ENCODE data around the gene ATP6V0E1. TPM values are rescaled to one million over a fixed set of nuclear protein-coding genes. Genes with fewer than 3 reads are reported as not detected.
"Not testable (repeated sequence)": the region's sequence is repeated elsewhere in the genome, so short reads cannot be mapped to it uniquely, and the experiment has no call there.

Gene ATP6V0E1
- total RNA-seq, 2 donors from 2014 or later: 194 to 218 TPM

DNA sequence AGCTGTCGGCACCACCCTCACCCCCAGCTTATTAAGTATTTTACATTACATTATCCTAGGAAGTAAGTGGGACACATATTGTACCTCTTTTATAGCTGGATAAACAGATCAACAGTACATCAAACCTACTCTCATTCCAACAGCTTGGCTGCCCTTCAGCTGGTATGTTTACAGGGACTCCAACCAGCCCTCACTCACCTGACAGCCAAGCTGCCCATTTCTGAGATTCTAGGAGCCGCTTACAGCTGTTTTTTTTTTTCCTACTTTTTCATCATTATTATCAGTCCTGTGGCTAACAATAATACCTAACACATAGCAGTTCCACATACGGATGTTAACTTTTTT lies 59.2 kb downstream of the ATP6V0E1 start:
- TF ChIP-seq, protein P1, sequence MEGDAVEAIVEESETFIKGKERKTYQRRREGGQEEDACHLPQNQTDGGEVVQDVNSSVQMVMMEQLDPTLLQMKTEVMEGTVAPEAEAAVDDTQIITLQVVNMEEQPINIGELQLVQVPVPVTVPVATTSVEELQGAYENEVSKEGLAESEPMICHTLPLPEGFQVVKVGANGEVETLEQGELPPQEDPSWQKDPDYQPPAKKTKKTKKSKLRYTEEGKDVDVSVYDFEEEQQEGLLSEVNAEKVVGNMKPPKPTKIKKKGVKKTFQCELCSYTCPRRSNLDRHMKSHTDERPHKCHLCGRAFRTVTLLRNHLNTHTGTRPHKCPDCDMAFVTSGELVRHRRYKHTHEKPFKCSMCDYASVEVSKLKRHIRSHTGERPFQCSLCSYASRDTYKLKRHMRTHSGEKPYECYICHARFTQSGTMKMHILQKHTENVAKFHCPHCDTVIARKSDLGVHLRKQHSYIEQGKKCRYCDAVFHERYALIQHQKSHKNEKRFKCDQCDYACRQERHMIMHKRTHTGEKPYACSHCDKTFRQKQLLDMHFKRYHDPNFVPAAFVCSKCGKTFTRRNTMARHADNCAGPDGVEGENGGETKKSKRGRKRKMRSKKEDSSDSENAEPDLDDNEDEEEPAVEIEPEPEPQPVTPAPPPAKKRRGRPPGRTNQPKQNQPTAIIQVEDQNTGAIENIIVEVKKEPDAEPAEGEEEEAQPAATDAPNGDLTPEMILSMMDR (IDR thresholded peaks at IDR 0.05): no peak
- H3K9me3 ChIP-seq: no peaks in the 10 kb centered on the region
- no peak overlapping the region for H3K27ac ChIP-seq
- H3K36me3 ChIP-seq: no peaks in the 10 kb centered on the region
- H3K9ac ChIP-seq (ENCODE audit: low read depth in 2 of 2, low read length in 2 of 2): no peak overlapping the region
- H3K27me3 ChIP-seq: no peaks in the 10 kb centered on the region
- no peaks in the 10 kb centered on the region for H3K4me1 ChIP-seq
- intact Hi-C loops (cut with DNase I): no loop called here
- H3K4me3 ChIP-seq: no peak overlapping the region
- no peak for DNase-seq

DNA sequence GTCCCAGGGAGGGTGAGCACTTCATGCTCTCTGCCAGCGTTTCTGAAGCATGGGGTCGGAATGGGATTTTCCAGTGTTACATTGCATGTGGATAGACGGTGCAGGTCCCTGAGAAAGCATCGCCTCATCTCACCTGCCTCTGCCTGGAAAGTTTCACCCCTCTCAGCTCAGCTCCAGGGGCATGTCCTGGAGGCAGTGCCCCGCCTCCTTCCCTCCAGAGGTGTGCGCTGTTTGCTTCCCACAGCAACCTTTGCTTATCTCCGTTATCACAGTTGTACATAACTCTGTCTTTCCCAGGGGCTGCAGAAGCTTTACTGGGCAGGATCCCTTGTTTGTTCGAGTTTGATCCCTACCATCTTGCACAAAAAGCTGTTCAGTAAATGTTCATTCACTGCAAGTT lies 61.9 kb downstream of the ATP6V0E1 start:
- Histone ChIP-seq H3K4me3 (no peak overlapping the region), H3K9me3 (no peaks in the 10 kb centered on the region), H3K36me3 (no peaks in the 10 kb centered on the region), H3K4me1 (no peaks in the 10 kb centered on the region), H3K27ac (no peak overlapping the region), H3K27me3 (no peaks in the 10 kb centered on the region), H3K9ac (ENCODE audit: low read depth in 2 of 2, low read length in 2 of 2) (no peak overlapping the region)
- no peak for DNase-seq
- TF ChIP-seq, protein P1 (IDR thresholded peaks at IDR 0.05): no peak
- intact Hi-C loops (cut with DNase I): no loop called here

DNA sequence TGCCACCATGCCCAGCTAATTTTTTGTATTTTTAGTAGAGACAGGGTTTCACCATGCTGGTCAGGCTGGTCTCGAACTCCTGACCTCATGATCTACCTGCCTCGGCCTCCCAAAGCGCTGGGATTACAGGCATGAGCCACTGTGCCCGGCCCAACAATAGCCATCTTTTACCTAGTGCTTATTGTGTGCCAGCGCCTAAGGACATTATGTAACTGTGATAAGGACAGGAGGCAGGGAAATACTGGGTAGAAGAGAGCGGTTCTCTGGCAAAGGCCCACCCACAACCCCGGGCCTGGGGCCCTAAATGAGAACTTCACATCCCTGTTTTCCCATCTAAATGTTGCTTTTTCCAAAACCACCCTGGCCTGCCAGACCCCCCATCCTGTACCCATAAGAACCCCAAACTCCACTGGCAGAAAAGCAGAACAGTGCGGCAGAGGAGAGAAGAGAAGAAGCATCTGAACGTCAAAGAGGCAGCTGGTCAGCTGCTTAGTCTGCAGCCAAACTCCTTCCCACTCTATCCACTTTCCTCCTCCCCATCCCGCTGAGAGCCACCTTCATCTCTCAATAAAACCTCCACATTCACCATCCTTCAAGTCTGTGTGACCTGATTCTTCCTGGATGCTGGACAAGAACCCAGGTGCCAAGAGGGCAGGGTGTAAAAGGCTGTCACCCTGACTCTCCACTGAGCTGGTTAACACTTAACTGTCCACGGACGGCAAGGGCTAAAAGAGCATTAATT lies 63.7 kb downstream of the ATP6V0E1 start:
- H3K36me3 ChIP-seq; intact Hi-C loops (cut with DNase I); DNase-seq; H3K9ac ChIP-seq (ENCODE audit: low read depth in 2 of 2, low read length in 2 of 2); H3K9me3 ChIP-seq; H3K27me3 ChIP-seq; H3K4me1 ChIP-seq; H3K27ac ChIP-seq; H3K4me3 ChIP-seq: not testable (repeated sequence)

DNA sequence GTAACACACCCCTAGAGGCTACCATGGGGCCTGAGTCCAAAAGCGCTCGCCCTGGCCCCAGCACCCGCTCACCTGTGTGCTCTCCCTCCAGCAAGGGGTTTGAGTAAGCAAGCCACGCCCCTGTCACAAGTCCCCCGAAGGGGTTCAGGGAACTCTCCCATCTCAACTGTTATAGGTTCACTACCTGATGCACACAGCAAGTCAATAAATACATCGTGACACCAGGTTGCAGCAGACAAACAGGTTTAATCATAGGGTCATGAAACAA lies 64.2 kb downstream of the ATP6V0E1 start:
- Histone ChIP-seq H3K9ac (ENCODE audit: low read depth in 2 of 2, low read length in 2 of 2) (no peak overlapping the region), H3K4me3 (no peak overlapping the region), H3K9me3 (no peaks in the 10 kb centered on the region), H3K27me3 (no peaks in the 10 kb centered on the region), H3K4me1 (no peaks in the 10 kb centered on the region), H3K36me3 (no peaks in the 10 kb centered on the region), H3K27ac (no peak overlapping the region)
- no peak for DNase-seq
- TF ChIP-seq, protein P1 (IDR thresholded peaks at IDR 0.05): no peak
- intact Hi-C loops (cut with DNase I): no loop called here

DNA sequence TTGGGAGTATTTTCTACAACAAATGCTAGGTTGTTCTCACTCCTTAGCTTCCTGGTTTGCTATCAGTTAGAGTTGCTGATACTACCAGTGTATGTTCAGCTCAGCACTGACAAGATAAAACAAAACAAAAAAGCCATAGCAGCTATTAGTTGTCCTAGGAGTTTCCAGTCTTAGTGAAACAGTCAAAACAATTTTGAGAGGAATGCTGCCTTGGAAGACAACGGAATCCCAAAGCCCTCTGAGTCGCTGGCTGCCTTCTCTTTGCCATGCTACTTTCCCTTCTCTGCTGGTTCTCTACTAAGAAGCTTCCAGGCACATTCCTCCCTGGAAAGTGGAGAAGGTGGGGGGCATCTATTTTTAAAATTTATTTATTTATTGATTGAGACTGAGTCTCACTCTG lies 67.2 kb downstream of the ATP6V0E1 start:
- H3K9ac ChIP-seq (ENCODE audit: low read depth in 2 of 2, low read length in 2 of 2): peak overlapping the region in 1 of 2 donors; percentile 34
- H3K36me3 ChIP-seq: no peaks in the 10 kb centered on the region
- no peak overlapping the region for H3K4me3 ChIP-seq
- no peaks in the 10 kb centered on the region for H3K27me3 ChIP-seq
- H3K9me3 ChIP-seq: no peaks in the 10 kb centered on the region
- no peaks in the 10 kb centered on the region for H3K4me1 ChIP-seq
- H3K27ac ChIP-seq: no peak overlapping the region
- intact Hi-C loops (cut with DNase I): no loop called here
- TF ChIP-seq, protein P1 (IDR thresholded peaks at IDR 0.05): no peak
- peak; percentile 3 for DNase-seq

- Histone ChIP-seq H3K36me3 (no peaks in the 10 kb centered on the region), H3K27me3 (no peaks in the 10 kb centered on the region), H3K9me3 (no peaks in the 10 kb centered on the region), H3K4me3 (no peak overlapping the region), H3K27ac (no peak overlapping the region), H3K4me1 (no peaks in the 10 kb centered on the region), H3K9ac (ENCODE audit: low read depth in 2 of 2, low read length in 2 of 2) (no peak overlapping the region)
- DNase-seq: no peak
- TF ChIP-seq, protein P1 (IDR thresholded peaks at IDR 0.05): no peak
- intact Hi-C loops (cut with DNase I): no loop called here
Observed at GRCh38 chr5:173051746-173052145, 68.2 kb downstream of the ATP6V0E1 start.
